AG09309 (cell line): ENCODE measurements around the gene SHISA5.

Experiments used
- DNase-seq: peaks from one replicate; pipeline ENCODE4 v3.0.0-alpha.2; 2010; ENCODE audit warnings: low read depth
- H3K4me3 ChIP-seq: 2 replicates; pipeline ENCODE4 v1.5.1; 2011; ENCODE audit warnings: mild to moderate bottlenecking, low read depth, low read length, moderate library complexity; ENCODE audit not compliant: control insufficient read depth
- TF ChIP-seq, protein P1 (sequence below): IDR thresholded peaks from 2 replicates; pipeline ENCODE4 v1.5.1; 2011; ENCODE audit warnings: mild to moderate bottlenecking, low read depth, low read length, inconsistent platforms; ENCODE audit not compliant: insufficient read depth, control insufficient read depth; ENCODE audit errors: missing control alignments

The SHISA5 gene

DNA sequence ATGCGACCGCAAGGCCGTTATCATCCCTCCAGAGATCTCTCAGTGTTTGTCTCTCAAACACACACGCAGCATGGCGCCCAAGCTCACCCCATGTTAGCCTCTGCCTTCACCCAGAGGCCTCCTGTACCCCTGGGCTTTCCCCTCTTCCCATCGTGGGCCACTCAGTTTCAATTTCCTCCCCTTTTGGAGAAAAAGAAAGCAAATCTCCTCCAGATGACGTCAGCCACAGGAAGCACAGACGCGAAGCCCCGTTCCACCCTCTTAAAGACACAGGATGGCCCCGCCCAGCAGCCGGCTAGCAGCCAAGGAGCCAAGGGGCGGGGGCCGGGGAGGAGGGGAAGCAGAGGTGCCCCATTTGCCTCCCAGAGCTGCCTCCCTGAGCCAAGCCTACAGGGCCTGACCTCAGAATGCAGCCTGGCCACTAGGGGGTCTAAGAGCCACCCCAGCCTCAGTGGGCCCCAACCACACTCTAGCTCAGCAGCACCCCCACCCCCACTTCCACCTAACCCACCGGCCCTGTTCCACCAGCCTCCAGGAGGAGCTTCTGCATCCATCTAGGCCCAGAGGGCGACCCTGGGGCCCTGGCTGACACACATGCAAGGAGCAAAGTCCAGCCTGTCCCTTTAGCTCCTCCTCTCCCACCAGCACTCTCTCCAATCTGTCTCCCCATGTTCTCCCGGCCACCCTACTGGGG is 30.9 kb downstream of the SHISA5 start:
- DNase-seq: peak; percentile 63
- peak overlapping the region; percentile 74 for H3K4me3 ChIP-seq
- TF ChIP-seq, protein P1, sequence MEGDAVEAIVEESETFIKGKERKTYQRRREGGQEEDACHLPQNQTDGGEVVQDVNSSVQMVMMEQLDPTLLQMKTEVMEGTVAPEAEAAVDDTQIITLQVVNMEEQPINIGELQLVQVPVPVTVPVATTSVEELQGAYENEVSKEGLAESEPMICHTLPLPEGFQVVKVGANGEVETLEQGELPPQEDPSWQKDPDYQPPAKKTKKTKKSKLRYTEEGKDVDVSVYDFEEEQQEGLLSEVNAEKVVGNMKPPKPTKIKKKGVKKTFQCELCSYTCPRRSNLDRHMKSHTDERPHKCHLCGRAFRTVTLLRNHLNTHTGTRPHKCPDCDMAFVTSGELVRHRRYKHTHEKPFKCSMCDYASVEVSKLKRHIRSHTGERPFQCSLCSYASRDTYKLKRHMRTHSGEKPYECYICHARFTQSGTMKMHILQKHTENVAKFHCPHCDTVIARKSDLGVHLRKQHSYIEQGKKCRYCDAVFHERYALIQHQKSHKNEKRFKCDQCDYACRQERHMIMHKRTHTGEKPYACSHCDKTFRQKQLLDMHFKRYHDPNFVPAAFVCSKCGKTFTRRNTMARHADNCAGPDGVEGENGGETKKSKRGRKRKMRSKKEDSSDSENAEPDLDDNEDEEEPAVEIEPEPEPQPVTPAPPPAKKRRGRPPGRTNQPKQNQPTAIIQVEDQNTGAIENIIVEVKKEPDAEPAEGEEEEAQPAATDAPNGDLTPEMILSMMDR: peak; percentile 51

DNA sequence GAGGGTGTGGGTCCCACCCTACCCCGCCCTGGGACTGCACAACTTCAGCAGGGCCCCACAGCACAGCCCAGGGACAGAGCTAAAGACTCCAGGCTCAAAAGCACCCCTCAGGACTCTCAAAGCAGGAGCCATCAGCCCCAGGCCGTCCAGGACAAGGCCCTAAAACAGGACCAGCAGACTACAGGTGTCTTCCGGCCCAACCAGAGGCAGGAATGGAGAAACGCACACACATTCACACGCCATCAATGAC is 31.4 kb downstream of the SHISA5 start:
- TF ChIP-seq, protein P1: no peak
- H3K4me3 ChIP-seq: peak overlapping the region; percentile 74
- DNase-seq: no peak

DNA sequence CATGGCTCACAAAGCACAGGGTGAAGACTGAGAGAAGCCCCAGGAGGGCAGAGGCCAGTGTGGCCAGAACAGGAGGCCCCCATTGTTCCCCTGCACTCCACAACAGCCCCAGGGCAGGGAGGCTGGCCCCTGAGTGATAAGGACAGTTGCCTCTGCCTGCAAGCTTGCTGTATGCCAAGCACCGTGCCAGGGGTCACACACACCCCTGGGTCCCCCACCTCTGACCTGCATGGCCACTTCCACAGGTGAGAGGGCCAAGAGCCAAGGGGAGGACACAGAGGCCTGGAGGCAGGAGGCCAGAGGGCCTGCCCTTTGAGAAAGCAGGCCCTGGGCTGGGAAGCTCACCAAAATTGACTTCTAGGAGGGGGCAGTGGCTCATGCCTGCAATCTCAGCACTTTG is 33.7 kb downstream of the SHISA5 start:
- H3K4me3 ChIP-seq: no peak overlapping the region
- TF ChIP-seq, protein P1: no peak
- DNase-seq: no peak

DNA sequence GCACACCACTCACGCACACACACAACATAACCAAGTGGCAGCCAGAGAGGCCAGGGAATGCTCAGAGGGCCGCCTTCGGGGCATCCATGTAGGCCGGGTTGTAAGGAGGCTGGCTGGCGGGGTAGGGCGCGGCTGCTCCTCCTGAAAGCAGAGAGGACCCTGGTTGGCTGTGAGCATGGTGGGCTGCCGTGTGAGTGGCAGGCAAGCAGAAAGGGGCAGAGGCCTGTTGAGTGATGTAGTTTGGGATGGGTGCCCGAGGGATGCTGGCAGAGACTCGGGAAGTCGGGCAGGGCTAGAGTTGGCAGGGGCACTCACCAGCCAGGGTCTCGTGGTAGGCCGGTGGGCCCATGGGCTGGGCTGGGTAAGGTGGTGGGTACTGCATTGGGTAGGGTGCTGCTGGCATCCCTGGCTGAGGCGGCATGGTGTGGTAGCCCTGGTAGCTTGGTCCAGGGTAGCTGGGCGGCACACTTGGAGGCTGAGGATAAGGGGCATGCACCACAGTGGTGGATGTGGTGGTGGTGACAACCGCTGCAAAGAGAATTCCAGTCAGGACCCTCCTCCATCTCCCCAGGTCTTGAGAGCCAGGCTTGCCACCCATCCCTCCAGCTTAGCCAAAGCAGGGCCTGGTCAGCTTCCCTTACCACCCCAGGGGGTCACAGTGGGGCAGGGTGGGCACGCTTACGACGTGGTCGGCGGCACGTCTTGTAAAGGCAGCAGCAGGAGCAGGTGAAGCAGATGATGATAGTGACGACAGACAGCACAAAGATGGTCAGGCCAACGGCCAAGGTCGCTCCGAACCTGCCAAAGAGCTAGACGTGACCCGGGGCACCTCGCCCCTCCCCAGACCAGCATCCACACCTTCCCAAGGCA is 34.7 kb downstream of the SHISA5 start:
- DNase-seq: no peak
- no peak overlapping the region for H3K4me3 ChIP-seq
- TF ChIP-seq, protein P1: no peak

GRCh38 chr3:48468329-48468731 is 35.6 kb downstream of the SHISA5 start:
- no peak overlapping the region for H3K4me3 ChIP-seq
- TF ChIP-seq, protein P1: no peak
- no peak for DNase-seq

- DNase-seq: no peak
- H3K4me3 ChIP-seq: no peak overlapping the region
- TF ChIP-seq, protein P1: no peak
Measured at GRCh38 chr3:48467473-48468267, 36.3 kb downstream of the SHISA5 start.
